DOHH2 (cell line): Measurements from ENCODE around the gene POTEI.
"Not testable (repeated sequence)": the region's sequence is repeated elsewhere in the genome, so short reads cannot be mapped to it uniquely, and the experiment has no call there.

Experiments
- H3F3A ChIP-seq: fragments of 200-600 bp; sonication (generic), shearing (Covaris generic); 2 replicates; pipeline ENCODE4 v1.6.0; 2016; ENCODE audit warnings: antibody characterized with exemption, mild to moderate bottlenecking; ENCODE audit not compliant: control insufficient read depth, insufficient read depth
- H3K27ac ChIP-seq: fragments of 200-600 bp; sonication (generic); 2 replicates; pipeline ENCODE4 v1.5.1; 2014; ENCODE audit warnings: low read depth, mild to moderate bottlenecking, low read length, moderate library complexity
- H3K27me3 ChIP-seq: fragments of 200-600 bp; sonication (generic); 2 replicates; pipeline ENCODE4 v1.6.1; 2014; ENCODE audit warnings: mild to moderate bottlenecking, low read length, mixed read lengths; ENCODE audit not compliant: control insufficient read depth
- H3K36me3 ChIP-seq: fragments of 200-600 bp; sonication (generic); 2 replicates; pipeline ENCODE4 v1.6.1; 2014; ENCODE audit warnings: mild to moderate bottlenecking, low read length, moderate library complexity, mixed read lengths; ENCODE audit not compliant: control insufficient read depth
- H3K4me1 ChIP-seq: fragments of 200-600 bp; sonication (generic); 2 replicates; pipeline ENCODE4 v1.6.1; 2014; ENCODE audit warnings: mild to moderate bottlenecking, low read length, mixed read lengths; ENCODE audit not compliant: control insufficient read depth
- H3K4me2 ChIP-seq: fragments of 200-600 bp; sonication (generic); 2 replicates; pipeline ENCODE4 v1.6.0; 2014; ENCODE audit warnings: mild to moderate bottlenecking, low read length, moderate library complexity
- H3K4me3 ChIP-seq: fragments of 200-600 bp; sonication (generic); 2 replicates; pipeline ENCODE4 v1.5.1; 2014; ENCODE audit warnings: mild to moderate bottlenecking, low read length, mixed read lengths
- H3K79me2 ChIP-seq: fragments of 200-600 bp; sonication (generic); 2 replicates; pipeline ENCODE4 v1.6.1; 2014; ENCODE audit warnings: mild to moderate bottlenecking, low read length, mixed read lengths; ENCODE audit not compliant: control insufficient read depth
- H3K9me2 ChIP-seq: fragments of 200-600 bp; sonication (generic); replicated peaks from 2 replicates; pipeline ENCODE4 v1.6.1; 2014; ENCODE audit warnings: mild to moderate bottlenecking, low read length, mixed read lengths; ENCODE audit not compliant: control insufficient read depth
- H3K9me3 ChIP-seq: fragments of 200-600 bp; sonication (generic); 2 replicates; pipeline ENCODE4 v1.6.1; 2014; ENCODE audit warnings: antibody characterized with exemption, low read length, mixed read lengths; ENCODE audit not compliant: control insufficient read depth, insufficient read depth
- H4K20me1 ChIP-seq: fragments of 200-600 bp; sonication (generic); 2 replicates; pipeline ENCODE4 v1.6.0; 2014; ENCODE audit warnings: low read depth, mild to moderate bottlenecking, antibody characterized with exemption, low read length, moderate library complexity; ENCODE audit not compliant: control insufficient read depth, insufficient read depth

The POTEI gene

DNA sequence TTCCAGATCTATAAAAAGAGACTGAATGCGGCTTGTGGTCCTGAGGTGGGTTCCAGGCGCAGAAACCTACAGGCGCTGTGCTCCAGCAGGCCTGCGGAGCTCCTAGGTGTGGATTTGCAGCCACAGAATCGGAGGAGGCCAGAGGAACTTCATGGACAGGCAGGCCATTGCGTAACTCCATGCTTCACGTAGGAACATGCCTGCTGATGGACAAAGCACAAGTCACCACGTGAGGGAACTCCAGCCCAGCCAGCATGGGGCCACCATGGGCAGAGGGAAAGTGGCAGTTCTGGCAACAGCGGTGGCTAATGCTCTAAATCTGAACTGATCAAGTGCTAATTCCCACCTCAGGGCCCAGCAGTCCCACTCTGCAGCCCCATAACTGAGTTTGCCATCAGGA is 29.1 kb upstream of the POTEI start:
- not testable (repeated sequence) for H3K27ac ChIP-seq, H3K9me3 ChIP-seq, H3K9me2 ChIP-seq, H3K4me3 ChIP-seq, H3K4me1 ChIP-seq, H4K20me1 ChIP-seq, H3K36me3 ChIP-seq, H3K4me2 ChIP-seq, H3K79me2 ChIP-seq, H3F3A ChIP-seq, H3K27me3 ChIP-seq

DNA sequence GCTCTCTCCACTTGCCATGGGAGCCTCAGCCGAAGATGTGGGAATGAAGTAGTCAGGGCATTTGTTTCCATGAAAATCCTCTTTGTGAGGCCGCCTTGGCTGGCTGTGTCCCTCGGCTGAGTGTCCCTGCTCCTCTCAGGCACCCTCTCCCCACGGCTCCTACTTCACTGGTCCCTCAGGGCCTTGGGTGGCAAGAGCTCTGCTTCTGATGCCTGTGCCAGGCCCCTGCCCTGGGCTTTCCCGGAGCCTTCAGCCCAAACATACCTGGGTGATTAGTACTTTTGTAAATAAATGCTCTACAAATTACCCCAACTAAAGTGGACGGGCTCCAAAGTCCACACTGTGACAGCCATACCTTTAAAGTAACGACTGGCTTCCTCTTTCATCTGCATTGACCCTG is 27.5 kb upstream of the POTEI start:
- not testable (repeated sequence) for H3K9me2 ChIP-seq, H3K79me2 ChIP-seq, H3K4me2 ChIP-seq, H3K27ac ChIP-seq, H4K20me1 ChIP-seq, H3K4me1 ChIP-seq, H3K36me3 ChIP-seq, H3F3A ChIP-seq, H3K9me3 ChIP-seq, H3K27me3 ChIP-seq, H3K4me3 ChIP-seq

DNA sequence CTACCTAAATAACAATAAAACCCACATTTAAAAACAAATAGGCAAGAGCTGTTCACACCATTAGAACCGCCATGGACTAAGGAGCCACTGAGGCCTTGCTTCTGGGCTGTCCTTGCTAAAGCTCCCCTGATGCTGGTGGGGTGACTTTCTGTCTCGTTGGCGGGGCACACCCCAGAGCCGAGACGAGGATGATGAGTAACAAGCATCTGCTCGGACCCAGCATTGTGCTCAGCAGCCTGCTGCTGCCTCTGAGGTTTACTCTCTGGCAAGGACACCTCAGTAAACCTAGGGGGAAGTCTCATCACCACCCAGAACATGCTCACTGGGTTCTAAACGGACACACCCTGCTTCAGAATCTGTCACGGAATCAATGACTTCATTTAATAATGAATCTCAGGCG is 22.5 kb upstream of the POTEI start:
- H3K27me3 ChIP-seq, H3F3A ChIP-seq, H3K9me2 ChIP-seq, H3K27ac ChIP-seq, H3K36me3 ChIP-seq, H3K9me3 ChIP-seq, H4K20me1 ChIP-seq, H3K4me2 ChIP-seq, H3K4me1 ChIP-seq, H3K4me3 ChIP-seq, H3K79me2 ChIP-seq: not testable (repeated sequence)

DNA sequence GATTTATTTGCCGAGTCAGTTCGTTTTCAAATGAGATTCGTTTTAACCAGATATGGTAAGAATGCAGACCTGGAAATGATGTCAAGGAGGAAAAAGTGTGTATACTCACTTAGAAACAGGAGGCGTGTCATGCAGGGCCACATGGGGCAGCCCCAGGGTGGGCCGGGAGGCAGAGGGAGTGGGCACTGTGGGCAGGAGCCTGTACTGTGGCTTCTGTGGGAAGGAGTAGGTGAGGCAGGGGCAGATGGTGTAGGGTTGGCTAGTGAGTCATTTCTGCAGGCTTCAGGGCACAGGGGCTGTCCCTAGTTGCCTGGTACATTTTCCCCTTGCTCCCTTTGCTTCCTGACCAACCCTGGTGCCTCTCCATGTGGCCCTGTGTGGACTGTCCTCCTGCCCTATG is 22.1 kb upstream of the POTEI start:
- H3K4me3 ChIP-seq, H3K9me3 ChIP-seq, H3K27ac ChIP-seq, H3F3A ChIP-seq, H3K9me2 ChIP-seq, H3K36me3 ChIP-seq, H4K20me1 ChIP-seq, H3K4me2 ChIP-seq, H3K27me3 ChIP-seq, H3K4me1 ChIP-seq, H3K79me2 ChIP-seq: not testable (repeated sequence)

DNA sequence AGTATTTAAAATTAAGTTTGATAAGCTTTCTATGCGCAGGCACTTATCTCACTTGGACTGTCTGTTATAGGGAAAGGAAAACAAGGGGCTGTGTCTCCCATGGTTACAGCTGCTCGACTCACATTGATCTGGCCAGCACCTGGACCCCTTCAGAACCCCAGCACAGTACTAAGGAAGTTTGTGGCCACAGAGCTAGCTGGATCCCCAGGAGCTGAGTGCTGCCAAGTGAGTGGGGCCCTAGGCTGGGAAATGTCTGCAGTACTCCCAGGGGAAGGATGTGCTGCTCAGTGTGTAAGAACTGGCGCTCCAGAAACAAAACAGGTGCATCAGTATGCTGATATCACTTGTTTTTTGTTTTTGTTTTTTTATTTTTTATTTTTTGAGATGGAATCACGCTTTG is 21.1 kb upstream of the POTEI start:
- H3K4me1 ChIP-seq, H3K27me3 ChIP-seq, H3K4me2 ChIP-seq, H3K27ac ChIP-seq, H3K9me2 ChIP-seq, H3K36me3 ChIP-seq, H4K20me1 ChIP-seq, H3K79me2 ChIP-seq, H3K9me3 ChIP-seq, H3K4me3 ChIP-seq, H3F3A ChIP-seq: not testable (repeated sequence)

DNA sequence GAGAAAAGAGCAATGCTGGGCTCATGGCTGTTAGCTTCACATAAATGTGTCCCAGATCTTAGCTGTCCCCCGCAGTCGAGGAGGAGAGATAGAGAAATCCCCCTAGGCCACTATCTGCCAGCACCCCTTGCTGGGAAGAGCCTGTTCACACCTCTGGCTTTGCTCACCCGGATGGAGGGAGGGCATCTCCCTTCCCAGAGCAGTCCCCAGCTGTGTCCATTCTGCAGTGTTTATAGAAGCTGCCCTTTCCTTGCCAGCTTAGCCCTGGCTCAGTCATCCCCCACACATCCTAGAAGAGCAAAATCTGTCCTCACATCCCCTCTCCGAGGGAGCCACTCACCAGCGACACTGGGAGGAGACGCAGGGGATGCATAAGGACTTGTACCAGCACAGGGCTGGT is 20.4 kb upstream of the POTEI start:
- not testable (repeated sequence) for H3K36me3 ChIP-seq, H4K20me1 ChIP-seq, H3K27me3 ChIP-seq, H3F3A ChIP-seq, H3K4me3 ChIP-seq, H3K4me2 ChIP-seq, H3K79me2 ChIP-seq, H3K9me3 ChIP-seq, H3K4me1 ChIP-seq, H3K9me2 ChIP-seq, H3K27ac ChIP-seq

DNA sequence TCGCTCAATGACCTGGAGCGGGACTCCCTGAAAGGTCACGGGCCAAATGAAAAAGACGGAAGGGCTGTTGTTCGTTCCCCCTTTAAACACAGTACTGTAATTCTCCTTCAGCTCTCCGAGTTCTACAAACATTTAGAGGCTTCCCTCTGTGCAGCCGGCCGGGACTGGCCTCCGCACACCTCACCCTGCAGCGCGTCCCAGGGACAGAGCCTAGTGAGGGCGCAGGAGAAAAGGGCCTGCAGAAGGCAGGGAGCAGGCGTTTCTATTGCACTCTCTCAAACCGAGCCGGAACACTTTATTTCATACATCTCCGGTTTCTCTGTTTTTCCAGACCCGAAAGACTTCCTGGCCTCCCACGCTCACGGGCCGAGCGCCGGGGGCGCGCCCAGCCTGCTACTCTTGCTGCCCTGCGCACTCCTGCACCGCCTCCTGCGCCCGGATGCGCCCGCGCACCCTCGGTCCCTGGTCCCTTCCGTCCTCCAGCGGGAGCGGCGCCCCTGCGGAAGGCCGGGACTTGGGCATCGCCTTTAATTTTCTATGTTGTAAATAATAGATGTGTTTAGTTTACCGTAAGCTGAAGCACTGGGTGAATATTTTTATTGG is 18.3 kb upstream of the POTEI start:
- H3K9me2 ChIP-seq, H3K27ac ChIP-seq, H3K4me1 ChIP-seq, H3K4me2 ChIP-seq, H3K4me3 ChIP-seq, H4K20me1 ChIP-seq, H3K79me2 ChIP-seq, H3K36me3 ChIP-seq, H3K9me3 ChIP-seq, H3F3A ChIP-seq, H3K27me3 ChIP-seq: not testable (repeated sequence)

DNA sequence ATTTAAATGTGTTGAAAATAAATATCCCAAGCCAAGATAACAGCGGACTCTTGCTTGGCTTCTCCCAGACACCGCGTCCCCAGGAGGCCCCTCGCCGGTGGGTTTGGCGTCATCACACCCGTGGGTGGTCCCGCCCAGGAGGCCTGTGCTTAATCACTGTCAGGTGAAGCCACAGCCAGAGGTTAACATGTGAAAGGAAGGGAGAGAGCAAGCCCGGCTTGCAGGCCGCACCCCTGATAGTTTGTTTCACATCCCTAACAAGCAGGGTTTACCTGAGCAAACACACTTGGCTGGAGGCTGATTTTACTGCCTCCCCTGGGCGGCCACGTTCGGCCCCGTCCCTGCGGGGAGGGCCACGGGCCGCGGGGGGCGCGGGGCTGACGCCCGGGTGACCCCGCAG is 13.3 kb upstream of the POTEI start:
- H3K9me3 ChIP-seq, H3K4me2 ChIP-seq, H3K4me3 ChIP-seq, H3K27ac ChIP-seq, H3K79me2 ChIP-seq, H3K4me1 ChIP-seq, H3K27me3 ChIP-seq, H3K36me3 ChIP-seq, H3K9me2 ChIP-seq, H4K20me1 ChIP-seq, H3F3A ChIP-seq: not testable (repeated sequence)
